ENCODE data around the gene ENTPD8. TPM values are rescaled to one million over a fixed set of nuclear protein-coding genes. Genes with fewer than 3 reads are reported as not detected.
"Not testable (repeated sequence)": the region's sequence is repeated elsewhere in the genome, so short reads cannot be mapped to it uniquely, and the experiment has no call there.

The ENTPD8 gene
- total RNA-seq, 4 donors from 2014 or later, result 0.57 TPM; not detected in 3

GRCh38 chr9:137412431-137412830 is 28.7 kb downstream of the ENTPD8 start:
- 87 to 100% methylated on average over 1 to 3 of the region's 10 CpGs for WGBS, 2 donors (ENCODE audit: low coverage in 1 of 2)
- peak overlapping the region in 3 of 4 donors; percentile 22 to 69 (median 68) for H3K27ac ChIP-seq

GRCh38 chr9:137411645-137412380 is 29.3 kb downstream of the ENTPD8 start:
- TF ChIP-seq EP300 (IDR thresholded peaks at IDR 0.05) (no peak), POLR2AphosphoS5 (IDR thresholded peaks at IDR 0.05) (peak; percentile 9)
- Histone ChIP-seq H3K36me3 (peaks cover 0 to 1% of the 10 kb centered on the region in 2 donors), H3K4me3 (peak overlapping the region in 1 of 2 donors; percentile 16), H3K27me3 (no peaks in the 10 kb centered on the region), H3K4me1 (peaks cover 0 to 34% (median 15%) of the 10 kb centered on the region in 3 donors), H3K27ac (peak overlapping the region in 3 of 4 donors; percentile 66 to 69 (median 68)), H3K9me3 (no peaks in the 10 kb centered on the region)
- WGBS, 2 donors (ENCODE audit: low coverage in 1 of 2), result 38 to 52% methylated on average over 2 of the region's 30 CpGs
- ATAC-seq, result peak; percentile 69

More at GRCh38 chr9:137412431-137412830, 28.7 kb downstream of the ENTPD8 start:
- H3K4me1 ChIP-seq, result peaks cover 0 to 28% (median 9%) of the 10 kb centered on the region in 3 donors
- peaks cover 0 to 7% of the 10 kb centered on the region in 2 donors for H3K36me3 ChIP-seq
- H3K9me3 ChIP-seq, result no peaks in the 10 kb centered on the region
- no peak for TF ChIP-seq EP300 (IDR thresholded peaks at IDR 0.05)
- TF ChIP-seq POLR2AphosphoS5 (IDR thresholded peaks at IDR 0.05), result no peak
- no peak for TF ChIP-seq CTCF (IDR thresholded peaks at IDR 0.05)
- no peak for TF ChIP-seq POLR2A (IDR thresholded peaks at IDR 0.05)
- no peak for ATAC-seq
- H3K27me3 ChIP-seq, result no peaks in the 10 kb centered on the region
- H3K4me3 ChIP-seq, result no peak overlapping the region

- peaks cover 0 to 40% (median 19%) of the 10 kb centered on the region in 3 donors for H3K4me1 ChIP-seq
- no peaks in the 10 kb centered on the region for H3K9me3 ChIP-seq
- peak overlapping the region in 3 of 4 donors; percentile 38 to 67 (median 51) for H3K27ac ChIP-seq
- TF ChIP-seq POLR2A (IDR thresholded peaks at IDR 0.05) (no peak), CTCF (IDR thresholded peaks at IDR 0.05) (no peak), POLR2AphosphoS5 (IDR thresholded peaks at IDR 0.05) (no peak), EP300 (IDR thresholded peaks at IDR 0.05) (no peak)
- peaks cover 3% of the 10 kb centered on the region for H3K27me3 ChIP-seq
- H3K36me3 ChIP-seq, result no peaks in the 10 kb centered on the region
- peak overlapping the region in 1 of 2 donors; percentile 16 for H3K4me3 ChIP-seq
- no CpG with 5 or more reads among the region's 17 CpGs for WGBS, 2 donors (ENCODE audit: low coverage in 1 of 2)
- ATAC-seq, result no peak
These were observed 29.9 kb downstream of the ENTPD8 start for GRCh38 chr9:137411260-137411644.

- Histone ChIP-seq H3K27me3 (peaks cover 5% of the 10 kb centered on the region), H3K4me1 (peaks cover 0 to 44% (median 19%) of the 10 kb centered on the region in 3 donors), H3K9me3 (no peaks in the 10 kb centered on the region), H3K4me3 (peak overlapping the region in 1 of 2 donors; percentile 16), H3K36me3 (no peaks in the 10 kb centered on the region), H3K27ac (peak overlapping the region in 3 of 4 donors; percentile 38 to 67 (median 51))
- ATAC-seq, result no peak
- TF ChIP-seq POLR2AphosphoS5 (IDR thresholded peaks at IDR 0.05) (no peak), CTCF (IDR thresholded peaks at IDR 0.05) (no peak), EP300 (IDR thresholded peaks at IDR 0.05) (no peak), POLR2A (IDR thresholded peaks at IDR 0.05) (no peak)
- WGBS, 2 donors (ENCODE audit: low coverage in 1 of 2), result no CpG with 5 or more reads among the region's 15 CpGs
These were observed 30.3 kb downstream of the ENTPD8 start for GRCh38 chr9:137410891-137411249.

GRCh38 chr9:137410236-137410890 is 30.8 kb downstream of the ENTPD8 start:
- not testable (repeated sequence) for ATAC-seq, H3K9me3 ChIP-seq, H3K4me3 ChIP-seq, H3K36me3 ChIP-seq, H3K27me3 ChIP-seq
- peak overlapping the region in 1 of 4 donors; percentile 67 for H3K27ac ChIP-seq
- WGBS, 2 donors (ENCODE audit: low coverage in 1 of 2), result 92 to 93% methylated on average over 3 to 6 of the region's 18 CpGs
- H3K4me1 ChIP-seq, result peaks cover 0 to 45% (median 19%) of the 10 kb centered on the region in 3 donors

Measured in gastroesophageal sphincter (tissue), 4 donors.